Kidney epithelial cell (primary cell): ENCODE data around the gene NLRC5. TPM values are rescaled to one million over a fixed set of nuclear protein-coding genes. Genes with fewer than 3 reads are reported as not detected.

Experiments
- DNase-seq: peaks from one replicate; pipeline ENCODE4 v3.0.0-alpha.2; 2010; ENCODE audit warnings: low read depth
- H3K27me3 ChIP-seq: 2 replicates; pipeline ENCODE4 v1.6.0; 2011; ENCODE audit warnings: low read length; ENCODE audit not compliant: control insufficient read depth, insufficient read depth
- H3K36me3 ChIP-seq: 2 replicates; pipeline ENCODE4 v1.5.1; 2011; ENCODE audit warnings: low read length; ENCODE audit not compliant: control insufficient read depth, insufficient read depth
- H3K4me3 ChIP-seq: 2 replicates; pipeline ENCODE4 v1.5.1; 2011; ENCODE audit warnings: low read depth, mild to moderate bottlenecking, control low read depth, low read length
- total RNA-seq: library from RNA; depleted of rRNA; stranded (reverse); fragments of >200 nt; gene quantifications from 2 replicates; pipeline ENCODE4 v1.2.3, GENCODE V29; 2015
- TF ChIP-seq, protein P1 (sequence below): IDR thresholded peaks from 2 replicates; pipeline ENCODE4 v1.5.1; 2011; ENCODE audit warnings: mild to moderate bottlenecking, moderate library complexity, low read length, control low read depth, inconsistent platforms; ENCODE audit not compliant: insufficient read depth, poor library complexity, severe bottlenecking

Gene NLRC5
- total RNA-seq, 1 donor from 2014 or later = 7.7 TPM

DNA sequence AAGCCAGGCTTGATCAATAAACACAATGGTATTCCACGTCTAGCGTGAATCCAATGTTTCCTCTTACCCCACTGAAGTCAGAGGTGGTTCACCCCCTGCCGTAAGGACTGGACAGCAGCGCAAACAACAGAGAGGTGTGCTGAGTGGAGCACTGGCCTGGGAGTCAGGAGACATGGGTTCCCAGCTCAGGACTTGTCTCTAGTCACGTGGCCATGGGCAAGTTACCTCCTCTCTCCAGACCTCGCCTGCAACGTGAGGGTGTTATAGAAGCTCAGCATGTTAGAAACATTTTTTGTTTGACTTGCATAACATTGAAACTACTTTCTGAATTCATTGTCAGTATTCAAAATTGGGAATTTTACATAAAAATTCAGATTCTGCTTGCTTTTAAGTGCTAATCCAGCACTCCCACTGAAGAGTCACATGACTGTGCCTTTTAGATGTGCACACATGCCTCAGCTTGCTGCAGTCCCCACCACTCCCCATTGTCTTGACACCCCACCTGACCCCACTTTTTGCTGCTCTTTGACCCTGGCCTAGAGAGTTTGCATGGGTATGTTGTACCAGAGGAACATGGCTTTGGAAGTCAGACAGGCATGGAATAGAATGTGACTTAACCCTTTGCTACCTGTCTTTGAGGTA, 94.2 kb downstream of the NLRC5 start:
- Histone ChIP-seq H3K27me3 (peaks cover 2% of the 10 kb centered on the region), H3K4me3 (no peak overlapping the region), H3K36me3 (no peaks in the 10 kb centered on the region)
- TF ChIP-seq, protein P1, sequence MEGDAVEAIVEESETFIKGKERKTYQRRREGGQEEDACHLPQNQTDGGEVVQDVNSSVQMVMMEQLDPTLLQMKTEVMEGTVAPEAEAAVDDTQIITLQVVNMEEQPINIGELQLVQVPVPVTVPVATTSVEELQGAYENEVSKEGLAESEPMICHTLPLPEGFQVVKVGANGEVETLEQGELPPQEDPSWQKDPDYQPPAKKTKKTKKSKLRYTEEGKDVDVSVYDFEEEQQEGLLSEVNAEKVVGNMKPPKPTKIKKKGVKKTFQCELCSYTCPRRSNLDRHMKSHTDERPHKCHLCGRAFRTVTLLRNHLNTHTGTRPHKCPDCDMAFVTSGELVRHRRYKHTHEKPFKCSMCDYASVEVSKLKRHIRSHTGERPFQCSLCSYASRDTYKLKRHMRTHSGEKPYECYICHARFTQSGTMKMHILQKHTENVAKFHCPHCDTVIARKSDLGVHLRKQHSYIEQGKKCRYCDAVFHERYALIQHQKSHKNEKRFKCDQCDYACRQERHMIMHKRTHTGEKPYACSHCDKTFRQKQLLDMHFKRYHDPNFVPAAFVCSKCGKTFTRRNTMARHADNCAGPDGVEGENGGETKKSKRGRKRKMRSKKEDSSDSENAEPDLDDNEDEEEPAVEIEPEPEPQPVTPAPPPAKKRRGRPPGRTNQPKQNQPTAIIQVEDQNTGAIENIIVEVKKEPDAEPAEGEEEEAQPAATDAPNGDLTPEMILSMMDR = no peak
- no peak for DNase-seq

DNA sequence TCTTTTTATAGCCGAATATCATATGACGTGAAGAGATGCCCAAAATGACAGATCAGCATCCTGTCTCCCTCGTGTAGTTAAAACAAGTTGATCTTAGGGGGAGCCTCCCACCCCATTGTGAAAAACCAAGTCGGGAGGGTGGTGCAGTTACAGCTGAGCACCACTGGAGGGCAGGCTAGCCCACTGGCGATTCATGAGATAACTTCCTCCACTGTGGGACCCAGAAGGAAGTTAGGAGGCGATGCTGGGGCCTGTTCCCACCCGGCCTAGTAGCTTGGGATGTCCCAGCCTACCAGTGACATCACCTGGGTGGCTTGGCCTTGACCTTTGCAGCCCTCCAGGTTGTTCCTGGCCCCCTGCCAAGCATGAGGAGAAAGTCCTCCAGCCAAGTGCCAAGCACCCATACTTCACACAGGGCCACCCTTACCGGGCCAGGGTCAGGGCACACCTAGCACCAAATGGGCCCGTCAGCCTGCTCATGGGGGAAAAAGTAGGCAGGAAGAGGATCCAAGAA, 95.0 kb downstream of the NLRC5 start:
- no peaks in the 10 kb centered on the region for H3K36me3 ChIP-seq
- TF ChIP-seq, protein P1 = peak; percentile 98

DNA sequence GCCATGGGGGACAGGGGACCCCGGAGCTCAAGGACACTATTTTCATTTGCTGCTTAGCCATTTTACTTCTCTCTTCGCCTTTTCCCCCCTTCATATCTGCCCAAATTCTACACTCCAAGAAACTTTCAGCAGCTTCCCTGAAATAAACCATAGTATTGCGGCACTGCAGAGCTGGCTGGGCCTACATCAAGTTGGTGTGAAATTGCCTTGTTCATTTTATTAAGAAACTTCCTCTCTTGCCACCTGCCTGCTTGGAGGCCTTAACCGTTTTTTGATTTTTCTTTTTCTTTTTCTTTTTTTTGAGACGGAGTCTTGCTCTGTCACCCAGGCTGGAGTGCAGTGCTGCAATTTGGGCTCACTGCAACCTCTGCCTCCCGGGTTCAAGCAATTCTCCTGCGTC, 95.6 kb downstream of the NLRC5 start:
- H3K27me3 ChIP-seq = no peaks in the 10 kb centered on the region
- no peak overlapping the region for H3K4me3 ChIP-seq
- TF ChIP-seq, protein P1 = no peak
- H3K36me3 ChIP-seq = no peaks in the 10 kb centered on the region
- no peak for DNase-seq

More for the DNA sequence above, 95.0 kb downstream of the NLRC5 start:
- no peak for DNase-seq
- Histone ChIP-seq H3K4me3 (no peak overlapping the region), H3K27me3 (no peaks in the 10 kb centered on the region)

DNA sequence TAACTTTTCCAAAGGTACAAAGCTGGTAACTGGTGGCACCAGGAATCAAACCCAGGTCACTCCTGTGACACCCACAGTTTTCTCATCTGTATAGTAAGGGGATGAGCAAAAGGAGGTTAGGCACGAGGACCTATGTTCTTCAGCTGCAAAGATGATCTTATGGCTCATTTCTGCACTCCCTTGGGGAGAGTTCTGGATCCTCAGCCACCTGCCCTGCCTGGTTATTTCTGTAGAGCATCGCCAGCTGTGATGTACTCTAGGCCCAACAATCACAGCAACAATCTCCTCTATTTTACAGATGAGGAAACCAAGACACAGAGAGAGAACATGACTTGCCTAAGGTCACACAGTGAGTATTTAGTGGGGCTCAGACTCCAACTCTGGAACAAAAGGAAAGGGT, 97.6 kb downstream of the NLRC5 start:
- Histone ChIP-seq H3K36me3 (no peaks in the 10 kb centered on the region), H3K27me3 (no peaks in the 10 kb centered on the region), H3K4me3 (no peak overlapping the region)
- DNase-seq = no peak
- TF ChIP-seq, protein P1 = no peak

DNA sequence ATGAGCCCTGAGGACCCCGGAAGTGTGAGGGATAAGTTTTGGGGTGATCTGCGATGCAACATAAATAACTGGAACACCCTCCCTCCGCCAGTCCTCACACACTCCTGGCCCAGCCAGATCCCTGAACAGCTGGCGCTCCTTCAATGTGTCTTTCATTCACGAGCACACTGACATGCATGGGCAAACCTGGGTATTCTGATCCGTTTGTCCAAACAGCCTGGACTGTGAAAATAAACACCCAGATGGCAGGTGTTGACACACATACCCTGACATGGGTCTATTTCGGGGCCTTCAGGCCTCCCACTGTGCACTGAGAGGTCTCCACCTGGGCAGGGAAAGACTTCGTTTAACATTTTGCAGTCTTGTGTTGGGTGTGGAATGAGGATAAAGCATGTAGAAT, 100.0 kb downstream of the NLRC5 start:
- Histone ChIP-seq H3K27me3 (no peaks in the 10 kb centered on the region), H3K4me3 (no peak overlapping the region), H3K36me3 (no peaks in the 10 kb centered on the region)
- TF ChIP-seq, protein P1 = no peak
- DNase-seq = no peak
